ENCODE measurements around the gene WWOX.

GRCh38 chr16:78462288-78463208 lies 363.1 kb downstream of the WWOX start:
- TF ChIP-seq CTCF (IDR thresholded peaks at IDR 0.05) (no peak), POLR2A (IDR thresholded peaks at IDR 0.05) (no peak)
